ENCODE measurements around the gene PCID2.

- TF ChIP-seq CTCF (conservative IDR thresholded peaks at IDR 0.05) (no peak), ZFX (IDR thresholded peaks at IDR 0.05) (no peak)
Measured at GRCh38 chr13:113229791-113230190, 21.3 kb upstream of the PCID2 start.
